ELR (cell line): ENCODE results near the gene PTTG1IP.
"Not testable (repeated sequence)": the region's sequence is repeated elsewhere in the genome, so short reads cannot be mapped to it uniquely, and the experiment has no call there.

ENCODE experiments used
- DNase-seq: peaks from one replicate; pipeline ENCODE4 v3.0.0-alpha.2; 2015; ENCODE audit warnings: low read depth

Gene PTTG1IP

DNA sequence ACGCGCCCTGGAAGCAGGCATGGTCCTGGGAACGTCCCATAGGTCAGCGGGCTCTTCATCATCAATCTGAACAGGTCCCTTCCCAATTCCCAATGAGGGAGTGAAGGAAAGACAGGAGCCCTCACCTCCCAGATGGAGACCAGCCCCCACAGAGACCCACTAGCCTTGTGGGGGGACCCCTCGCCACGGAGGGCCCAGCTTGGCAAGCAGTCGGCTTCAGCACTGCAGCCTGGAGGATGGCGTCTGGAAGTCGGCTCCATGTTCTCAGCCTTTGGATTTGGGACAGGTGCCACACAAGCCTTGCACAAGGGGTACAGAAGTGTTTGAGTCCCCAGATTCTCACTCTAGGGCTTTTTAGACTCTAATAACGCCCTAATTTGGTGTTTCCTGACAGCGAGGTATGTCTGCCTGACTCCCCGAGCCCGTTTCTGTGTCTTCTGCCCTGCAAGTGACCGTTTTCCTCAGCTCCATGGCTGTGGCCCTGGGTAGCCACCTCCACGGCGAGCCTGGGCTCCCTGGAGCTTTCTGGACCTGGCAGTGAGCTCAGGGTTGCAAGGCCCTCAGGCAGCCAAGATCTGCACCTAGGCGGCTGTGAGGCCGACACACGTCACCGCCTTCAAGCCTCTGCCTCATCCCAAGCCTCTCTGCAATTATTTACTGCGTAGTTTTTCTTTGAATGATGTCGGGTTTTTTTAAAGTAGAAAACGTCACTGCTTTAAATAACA, 30.6 kb downstream of the PTTG1IP start:
- DNase-seq: no peak

DNA sequence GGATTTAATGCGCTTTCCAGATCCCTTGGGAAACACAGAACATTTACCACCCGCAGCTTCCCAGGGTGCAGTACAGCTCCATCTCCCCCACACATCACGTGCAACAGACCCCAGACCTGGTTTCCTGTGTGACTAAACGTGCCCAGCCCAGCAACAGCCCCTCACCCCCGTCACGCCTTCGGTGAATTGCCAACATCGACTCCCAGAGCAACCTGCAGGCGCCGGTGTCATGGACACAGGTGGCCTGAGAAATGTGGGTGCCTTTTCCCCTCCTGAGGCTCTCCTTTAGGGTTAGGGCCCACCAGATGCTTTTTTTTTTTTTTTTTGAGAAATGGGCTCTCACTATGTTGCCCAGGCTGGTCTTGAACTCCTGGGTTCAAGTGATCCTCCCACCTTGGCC, 31.4 kb downstream of the PTTG1IP start:
- DNase-seq: no peak

DNA sequence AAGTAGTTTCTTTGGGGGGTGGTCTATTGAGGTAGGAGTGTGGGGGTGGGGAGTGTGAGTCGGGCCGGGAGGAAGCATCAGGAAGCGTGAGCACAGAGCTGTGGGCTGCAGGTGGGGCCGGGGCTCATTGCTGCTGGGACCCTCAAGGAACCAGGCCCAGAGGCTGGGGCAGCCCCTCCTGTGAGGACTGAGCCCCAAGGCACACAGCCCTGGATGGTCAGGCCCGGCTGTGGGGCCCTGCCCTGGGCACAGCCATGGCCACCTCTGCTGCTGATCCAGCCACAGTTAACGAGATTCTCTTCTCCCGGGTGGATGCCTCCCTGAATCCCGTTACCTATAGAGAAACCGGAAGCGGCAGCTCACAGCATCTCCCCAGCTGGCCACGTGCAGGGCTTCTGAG, 32.7 kb downstream of the PTTG1IP start:
- no peak for DNase-seq

DNA sequence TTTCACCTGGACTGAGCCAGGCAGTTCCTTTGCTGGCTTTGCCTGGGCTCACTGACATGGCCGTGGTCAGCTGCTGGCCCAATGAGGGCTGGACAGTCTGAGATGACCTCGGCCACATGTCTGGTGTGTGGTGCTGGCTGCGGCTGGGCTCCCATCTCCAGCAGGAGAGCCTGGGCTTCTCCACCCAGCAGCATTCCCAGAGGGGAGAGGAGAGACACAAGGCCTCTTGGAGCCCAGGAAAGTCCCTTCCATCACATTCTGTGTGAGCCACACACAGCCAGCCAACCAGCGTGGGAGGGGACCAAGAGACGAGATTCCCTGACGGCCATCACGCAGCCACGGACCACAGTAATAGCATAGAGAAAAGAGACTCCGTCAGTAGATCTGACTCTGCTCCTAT, 34.5 kb downstream of the PTTG1IP start:
- DNase-seq: no peak

DNA sequence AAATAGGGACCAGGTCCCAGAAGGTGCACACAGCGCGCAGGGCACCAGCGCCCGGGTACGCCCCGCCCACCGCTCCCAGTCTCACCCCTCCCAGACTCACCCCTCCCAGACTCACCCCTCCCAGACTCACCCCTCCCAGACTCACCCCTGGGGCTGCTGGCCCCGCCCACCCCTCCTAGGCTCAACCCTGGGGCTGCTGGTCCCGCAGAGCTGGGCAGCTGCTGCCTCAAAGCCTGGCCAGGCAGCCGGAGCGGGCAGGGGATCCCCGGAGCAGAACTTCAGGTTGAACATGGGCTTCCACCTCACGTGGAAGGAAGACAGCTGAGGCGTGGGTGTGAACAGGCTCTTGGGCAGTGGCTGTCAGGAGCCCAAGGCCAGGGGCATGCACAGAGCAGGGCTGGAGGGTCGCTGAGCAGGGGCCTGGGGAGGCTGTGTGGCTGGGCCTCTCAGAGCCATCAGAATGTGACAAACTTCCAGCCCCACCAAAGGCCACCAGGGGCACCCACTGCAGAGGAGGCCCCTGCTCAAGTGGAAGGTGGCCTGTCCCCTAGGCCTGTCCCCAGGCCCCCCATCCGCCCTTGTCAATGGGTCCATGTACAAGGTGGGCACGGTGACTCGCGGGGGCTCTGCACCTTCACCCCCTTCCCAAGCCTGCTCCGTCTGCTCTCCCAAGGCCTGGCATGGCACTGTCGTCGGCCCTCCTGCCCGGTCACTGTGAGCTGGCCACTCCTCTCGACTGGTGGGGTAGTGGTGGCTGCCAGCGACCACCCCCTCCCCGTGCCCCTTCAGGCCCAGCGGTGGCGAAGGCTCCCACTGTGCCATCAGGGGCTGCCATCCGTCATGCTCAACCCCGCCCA, 35.2 kb downstream of the PTTG1IP start:
- no peak for DNase-seq

DNA sequence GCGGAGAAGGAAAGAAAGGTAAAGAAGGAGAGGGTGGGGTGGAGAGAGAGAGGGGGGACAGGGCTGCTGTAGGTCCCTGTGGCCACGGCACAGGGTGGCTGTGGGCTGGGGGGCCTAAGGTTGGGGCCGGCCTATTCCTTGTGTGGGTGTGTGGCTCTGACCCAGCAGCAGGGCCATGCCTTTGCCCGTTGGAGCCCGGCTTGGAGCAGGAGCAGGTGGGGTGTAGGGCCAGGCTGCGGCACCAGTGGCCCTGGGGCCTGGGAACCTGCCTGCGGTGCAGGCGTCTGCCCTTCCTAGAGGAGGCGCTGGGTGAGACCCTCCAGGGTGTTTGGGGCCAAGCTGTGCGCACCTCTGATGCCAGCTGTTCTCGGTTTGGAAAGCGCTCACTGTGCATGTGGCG, 36.0 kb downstream of the PTTG1IP start:
- no peak for DNase-seq

DNA sequence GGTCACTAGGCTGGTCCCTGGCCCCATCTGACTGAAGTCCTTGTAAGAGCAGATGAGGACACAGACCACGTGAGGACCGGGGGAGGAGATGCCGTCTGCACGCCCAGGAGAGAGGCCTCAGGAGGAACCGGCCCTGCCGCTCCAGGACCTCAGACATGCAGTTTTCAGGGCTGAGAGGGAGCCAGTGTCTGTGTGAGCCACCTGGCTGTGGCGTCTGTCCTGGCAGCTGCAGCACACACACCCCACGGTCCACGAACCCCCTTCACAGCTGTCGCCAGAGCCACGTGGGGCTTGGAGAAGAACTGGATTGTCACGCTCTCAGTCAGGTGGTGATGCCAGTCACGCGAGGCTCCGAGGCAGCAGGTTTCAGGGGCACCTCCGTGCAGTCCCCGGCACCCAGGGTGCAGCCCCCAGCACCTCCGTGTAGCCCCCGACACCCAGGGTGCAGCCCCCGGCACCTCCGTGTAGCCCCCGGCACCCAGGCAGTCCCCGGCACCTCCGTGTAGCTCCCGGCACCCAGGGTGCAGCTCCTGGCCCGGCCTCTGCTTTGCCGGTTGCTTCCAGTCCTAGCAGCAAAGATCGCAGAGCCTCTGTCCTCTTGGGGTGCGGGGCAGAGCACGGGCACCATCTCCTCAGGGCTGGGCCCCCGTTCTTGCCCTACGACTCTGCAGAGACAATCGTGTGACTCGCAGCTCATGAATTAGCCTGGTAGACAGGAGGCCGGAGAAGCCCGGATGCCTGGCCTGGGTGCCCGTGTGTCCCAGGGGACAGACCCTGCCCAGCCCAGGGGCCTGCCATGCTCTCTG, 36.6 kb downstream of the PTTG1IP start:
- peak; percentile 56 for DNase-seq

DNA sequence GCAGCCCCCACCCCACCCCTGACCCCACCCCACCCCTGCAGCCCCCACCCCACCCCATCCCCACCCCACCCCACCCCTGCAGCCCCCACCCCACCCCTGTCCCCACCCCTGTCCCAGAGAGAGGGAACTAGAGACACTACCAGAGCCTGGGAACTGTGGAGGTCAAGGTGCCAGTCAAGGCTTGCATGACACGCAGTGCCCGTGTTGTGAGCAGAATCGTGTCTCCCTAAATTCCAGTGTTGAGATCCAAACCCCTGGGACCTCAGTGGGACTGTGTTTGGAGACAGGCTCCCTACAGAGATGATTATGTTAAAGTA, 37.2 kb downstream of the PTTG1IP start:
- DNase-seq: no peak

DNA sequence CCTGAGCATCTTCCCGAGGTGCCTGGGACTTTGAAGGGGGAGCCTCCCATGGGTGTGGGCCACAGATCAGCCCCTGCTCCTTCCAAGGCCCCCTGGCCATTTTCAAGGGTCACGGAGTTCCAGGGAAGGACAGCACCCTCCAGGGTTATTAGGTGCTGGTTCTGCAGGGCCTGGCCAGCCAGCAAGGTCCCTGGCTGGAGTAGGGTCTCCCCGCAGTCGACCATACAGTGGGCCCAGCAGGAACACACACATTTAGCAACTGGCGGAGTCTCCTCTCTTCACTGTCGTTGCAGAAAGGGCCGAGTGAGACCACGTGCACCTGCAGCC, 37.9 kb downstream of the PTTG1IP start:
- DNase-seq: no peak

DNA sequence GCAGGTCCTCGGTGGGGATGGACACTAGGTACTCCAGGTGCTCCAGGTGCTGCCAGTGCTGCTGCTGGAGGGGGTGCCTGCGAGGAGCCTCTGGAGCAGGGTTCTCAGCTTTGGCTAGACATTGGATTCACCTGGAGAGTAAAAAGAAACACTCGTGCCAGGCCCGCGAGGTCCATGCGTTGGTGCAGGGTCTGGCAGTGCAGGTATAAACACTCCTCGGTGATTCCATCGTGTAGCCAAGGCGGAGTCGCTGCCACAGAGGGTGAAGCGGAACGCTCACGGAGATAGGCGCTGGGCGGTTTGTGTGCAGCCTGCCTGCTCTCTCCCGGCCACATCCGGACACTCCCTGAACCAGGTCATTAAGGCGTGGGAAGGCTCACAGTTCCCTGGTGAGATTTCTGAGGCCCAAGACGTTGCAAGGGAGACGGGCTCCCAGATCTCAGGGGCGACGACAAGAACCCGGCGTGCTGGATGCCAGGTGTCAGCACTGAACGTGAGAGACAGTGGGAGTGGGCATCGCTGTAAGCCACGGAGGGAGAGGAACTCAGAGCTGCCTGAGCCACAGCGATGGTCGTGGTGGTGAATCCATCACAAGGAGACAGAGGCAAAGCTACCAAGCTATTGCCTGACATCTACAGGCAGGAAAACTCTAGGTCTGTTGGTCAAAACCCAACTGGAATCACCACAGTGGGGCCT, 38.4 kb downstream of the PTTG1IP start:
- DNase-seq: no peak

DNA sequence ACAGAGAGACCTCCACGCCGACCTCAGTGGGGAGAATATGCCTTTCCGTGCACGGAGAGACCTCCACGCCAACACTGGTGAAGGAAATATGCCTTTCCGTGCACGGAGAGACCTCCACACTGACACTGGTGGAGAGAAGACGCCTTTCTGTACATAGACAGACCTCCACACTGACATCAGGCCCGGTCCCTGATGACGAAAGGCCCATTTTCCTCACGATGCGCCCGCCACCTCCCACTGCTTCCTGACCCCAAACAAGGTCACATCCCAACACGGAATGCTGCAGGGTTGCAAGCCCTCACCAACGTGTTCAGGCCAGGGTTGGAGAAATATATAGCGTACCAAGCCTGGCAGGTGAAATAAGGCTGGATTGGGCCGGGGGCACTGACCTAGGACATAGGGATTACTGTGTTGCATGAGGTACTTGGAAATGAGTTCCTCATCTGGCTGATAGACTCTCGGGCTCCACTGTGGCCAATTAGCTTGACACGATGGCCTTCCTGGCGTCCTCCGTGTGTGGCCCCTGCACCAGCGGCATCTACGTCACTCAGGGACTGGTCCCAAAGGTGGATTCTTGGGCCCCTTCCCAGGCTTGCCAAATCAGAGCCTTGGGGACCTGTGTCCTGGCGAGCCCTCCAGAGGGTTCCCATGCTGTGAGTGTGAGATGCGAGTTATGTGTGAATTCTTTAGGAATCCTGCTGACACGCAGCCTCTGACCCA, 39.1 kb downstream of the PTTG1IP start:
- DNase-seq: no peak

DNA sequence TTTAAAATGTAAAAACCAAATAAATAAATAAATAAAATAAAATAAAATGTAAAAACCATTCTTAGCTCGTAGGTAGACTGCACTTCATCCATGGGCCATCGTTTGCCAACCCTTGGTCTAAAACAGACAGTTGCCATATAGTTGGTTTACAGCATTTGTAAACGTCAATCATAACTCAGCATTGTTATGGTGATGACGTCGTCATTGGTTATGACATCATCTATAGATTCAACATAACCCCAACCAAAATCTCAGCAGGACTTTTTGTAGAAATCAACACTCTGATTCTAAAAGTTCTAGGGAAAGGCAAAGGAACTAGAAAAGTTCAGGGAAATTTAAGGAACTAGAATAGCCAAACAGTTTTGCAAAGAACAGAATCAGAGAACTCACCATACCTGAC, 39.8 kb downstream of the PTTG1IP start:
- no peak for DNase-seq

DNA sequence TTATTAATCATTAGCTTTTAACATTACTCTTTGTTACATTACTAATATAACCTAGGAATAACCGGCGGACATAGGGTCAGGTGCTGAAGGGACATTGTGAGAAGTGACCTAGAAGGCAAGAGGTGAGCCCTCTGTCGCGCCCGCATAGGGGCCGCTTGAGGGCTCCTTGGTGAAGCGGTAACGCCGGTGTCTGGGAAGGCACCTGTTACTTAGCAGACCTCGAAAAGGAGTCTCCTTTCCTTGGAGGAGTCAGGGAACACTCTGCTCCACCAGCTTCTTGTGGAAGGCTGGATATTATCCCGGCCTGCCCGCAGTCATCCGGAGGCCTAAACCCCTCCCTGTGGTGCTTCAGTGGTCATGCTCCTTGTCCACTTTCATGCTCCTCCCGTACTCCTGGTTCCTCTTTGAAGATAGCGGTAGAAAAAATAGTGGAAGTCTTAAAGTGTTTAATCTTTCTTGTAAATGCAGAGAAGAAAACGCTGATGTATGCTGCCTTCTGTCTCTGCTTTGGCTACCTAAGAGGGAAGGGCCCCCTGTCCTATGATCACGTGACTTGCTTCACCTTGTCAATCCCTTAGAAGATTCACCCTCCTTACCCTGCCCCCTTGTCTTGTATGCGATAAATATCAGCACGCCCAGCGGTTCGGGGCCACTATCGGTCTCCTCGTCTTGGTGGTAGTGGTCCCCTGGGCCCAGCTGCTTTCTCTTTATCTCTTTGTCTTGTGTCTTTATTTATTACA, 40.8 kb downstream of the PTTG1IP start:
- DNase-seq: not testable (repeated sequence)

DNA sequence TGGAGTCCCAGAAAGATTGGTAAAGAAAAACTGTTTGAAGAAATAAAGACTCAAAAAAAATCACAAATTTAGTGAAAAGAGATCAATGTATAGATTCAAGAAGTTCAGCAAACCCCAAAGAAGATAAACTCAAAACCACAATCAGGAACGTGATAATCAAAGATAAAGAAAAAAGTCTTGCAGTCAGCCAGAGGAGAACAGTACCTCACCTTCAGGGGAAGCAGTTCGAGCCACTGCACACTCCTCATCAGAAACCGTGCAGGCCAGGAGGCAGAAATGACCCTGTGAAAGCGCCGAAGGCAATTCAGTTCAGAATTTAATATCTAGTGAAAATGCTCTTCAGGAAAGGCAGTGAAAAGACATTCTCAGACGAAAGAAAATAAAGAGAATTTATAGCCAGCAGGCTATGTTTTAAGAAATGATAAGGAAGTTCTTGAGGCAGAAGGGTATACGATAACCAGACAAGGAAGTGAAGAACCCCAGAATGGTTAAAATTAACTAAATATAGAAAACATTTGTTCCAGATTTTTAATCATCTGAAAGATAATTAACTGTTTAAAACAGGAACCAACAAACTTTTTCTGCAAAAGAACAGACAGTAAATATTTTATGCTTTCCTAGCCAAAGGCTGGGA, 42.1 kb downstream of the PTTG1IP start:
- DNase-seq: no peak

DNA sequence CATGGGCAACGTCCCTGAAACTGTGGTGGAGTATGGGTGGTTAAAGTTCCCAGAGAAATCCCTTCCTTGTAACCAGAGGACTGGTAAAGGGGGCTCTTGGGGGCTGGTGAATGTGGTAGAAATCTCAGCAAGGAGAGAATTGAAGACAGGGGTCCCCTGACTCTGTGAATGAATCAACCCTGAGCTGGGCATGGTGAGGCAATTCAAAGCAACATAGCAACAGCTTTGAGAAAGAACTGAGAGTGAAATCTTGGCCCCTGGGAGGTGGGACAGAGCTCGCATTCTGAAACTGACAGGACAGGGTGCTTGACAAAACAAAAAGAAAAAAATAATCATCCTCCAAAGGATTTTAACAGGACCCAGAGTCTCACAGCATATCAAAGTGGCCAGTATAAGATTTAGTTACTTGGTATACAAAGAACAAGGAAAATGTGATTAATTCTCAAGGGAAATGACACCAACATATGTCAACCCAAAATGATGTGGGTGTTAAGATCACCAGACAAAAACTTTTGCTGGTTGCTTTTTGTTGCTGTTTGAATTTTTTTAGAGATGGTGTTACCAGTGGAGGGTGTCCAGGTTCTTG, 43.9 kb downstream of the PTTG1IP start:
- no peak for DNase-seq

DNA sequence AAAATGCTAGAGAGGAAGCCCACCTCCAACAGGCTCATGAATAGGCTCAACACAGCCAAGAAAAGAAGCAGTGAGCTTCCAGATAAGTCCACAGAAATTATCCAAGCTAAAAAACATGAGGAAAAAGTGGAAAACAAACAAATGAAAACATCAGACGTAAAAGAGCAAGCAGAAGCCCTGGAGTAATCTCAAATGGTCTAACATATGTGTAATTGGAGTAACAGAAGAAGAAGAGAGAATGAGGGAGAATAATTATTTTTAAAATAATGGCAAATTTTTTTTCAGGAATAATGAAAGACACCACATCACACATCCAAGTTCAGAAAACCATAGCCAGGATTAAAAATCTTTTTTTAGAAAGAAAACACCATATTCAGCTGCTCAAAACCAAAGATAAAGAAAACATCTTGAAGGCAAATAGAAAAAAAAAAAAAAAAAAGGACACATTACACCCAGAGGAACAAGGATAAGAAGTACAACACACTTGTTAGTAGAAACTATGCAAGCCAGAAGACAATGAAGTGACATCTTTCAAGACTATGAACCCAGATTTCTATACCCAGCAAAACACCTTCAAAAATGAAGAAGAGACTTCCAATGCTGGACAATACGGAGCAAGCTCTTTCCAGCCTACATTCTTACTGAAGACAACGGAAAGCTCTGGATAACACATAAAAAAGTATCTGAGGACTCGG, 45.0 kb downstream of the PTTG1IP start:
- no peak for DNase-seq

DNA sequence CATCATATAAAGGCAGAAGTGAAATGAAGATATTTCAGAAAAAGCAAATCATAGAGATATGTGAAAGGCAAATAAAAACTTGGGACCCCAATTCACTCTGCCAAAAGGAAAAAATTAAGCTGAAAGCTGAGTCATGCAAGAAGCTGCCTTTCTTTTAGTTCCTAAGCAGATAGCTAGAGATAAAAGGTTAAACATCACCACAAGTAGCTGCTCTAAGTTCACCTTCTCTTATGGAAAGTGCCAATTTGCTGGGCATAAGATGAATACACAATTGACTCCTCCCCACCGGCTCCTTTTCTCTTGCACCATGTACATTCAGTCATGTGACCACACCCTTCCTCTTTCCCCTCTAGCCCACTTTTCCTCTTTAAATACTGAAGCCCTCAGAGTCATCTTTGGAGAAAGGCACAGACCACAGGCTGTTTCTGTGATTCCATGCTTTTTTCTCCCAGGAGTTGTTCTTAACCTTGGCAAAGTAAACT, 50.3 kb downstream of the PTTG1IP start:
- no peak for DNase-seq

DNA sequence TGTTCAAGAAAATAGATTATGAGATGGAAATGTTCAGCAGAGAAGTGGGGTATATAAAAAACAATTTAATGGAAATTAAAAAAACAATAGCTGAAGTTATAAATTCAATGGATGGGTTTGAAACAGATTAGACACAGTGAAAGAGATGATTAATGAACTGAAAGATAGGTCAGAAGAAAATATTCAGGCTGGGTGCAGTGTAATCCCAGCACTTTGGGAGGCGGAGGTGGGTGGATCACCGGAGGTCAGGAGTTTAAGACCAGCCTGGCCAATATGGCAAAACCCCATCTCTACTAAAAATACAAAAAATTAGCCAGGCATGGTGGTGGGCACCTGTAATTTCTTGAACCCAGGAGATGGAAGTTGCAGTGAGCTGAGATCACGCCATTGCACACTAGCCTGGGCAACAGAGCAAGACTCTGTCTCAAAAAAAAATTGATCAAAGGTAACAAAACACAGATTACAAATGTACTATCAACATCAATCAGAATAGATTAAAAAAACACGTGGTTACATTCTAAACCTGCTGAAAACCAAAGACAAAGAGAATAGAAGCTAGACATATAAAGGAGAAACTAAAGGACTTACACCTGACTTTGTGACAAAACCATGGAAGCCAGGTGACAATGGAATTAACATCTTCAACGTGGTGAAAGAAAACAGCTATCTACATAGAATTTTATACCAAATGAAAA, 50.9 kb downstream of the PTTG1IP start:
- DNase-seq: no peak

DNA sequence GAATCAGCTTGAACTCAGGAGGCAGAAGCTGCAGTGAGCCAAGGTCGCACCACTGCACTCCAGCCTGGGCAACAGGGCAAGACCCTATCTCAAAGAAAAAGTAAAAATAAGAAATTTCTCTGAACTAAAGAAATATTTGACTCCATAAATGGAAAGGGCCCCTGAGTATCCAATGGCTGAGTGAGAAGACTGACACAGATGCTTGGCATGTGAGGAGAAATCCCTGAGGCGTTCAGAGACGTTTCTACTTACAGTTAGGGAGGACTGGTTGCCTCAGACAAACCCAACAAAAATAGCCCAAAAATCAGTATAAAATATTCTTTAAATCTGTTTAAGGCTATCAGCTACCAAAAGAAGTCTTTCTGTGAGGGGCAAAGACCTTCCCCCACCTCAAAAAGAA, 52.6 kb downstream of the PTTG1IP start:
- peak; percentile 75 for DNase-seq
